Gastroesophageal sphincter (tissue), 3 donors: ENCODE data around the gene NEMP1.

Experiments
- CTCF ChIP-seq, 4 experiments: fragments of 200-600 bp in 2 of 4; fragments of 450-650 bp in 2 of 4; sonication (generic) in 1 of 4; IDR thresholded peaks; one replicate each; pipeline ENCODE4 v1.5.1; 2017 to 2019; ENCODE audit warnings: antibody characterized with exemption in 4 of 4, mild to moderate bottlenecking in 2 of 4, moderate library complexity in 2 of 4
- POLR2AphosphoS5 ChIP-seq: sonication (generic); formaldehyde crosslinking; IDR thresholded peaks from one replicate; pipeline ENCODE4 v1.6.1; 2017; ENCODE audit warnings: antibody characterized with exemption

- no peak for TF ChIP-seq POLR2AphosphoS5
- TF ChIP-seq CTCF (IDR thresholded peaks at IDR 0.05) = no peak
These were observed 67.9 kb downstream of the NEMP1 start for GRCh38 chr12:57010627-57011247.
